Common myeloid progenitor, CD34-positive (primary cell): Measurements from ENCODE around the gene S100A3.

Source experiments
- CTCF ChIA-PET: fragments of 350-600 bp; sonication (Branson Sonifier 250); formaldehyde crosslinking; loops from one replicate; lab custom pipeline; 2021; ENCODE audit warnings: antibody characterized with exemption; lab: Charles Lee
- POLR2A ChIA-PET: fragments of 350-600 bp; sonication (Branson Sonifier 250); formaldehyde crosslinking; loops from one replicate; lab custom pipeline; 2021; ENCODE audit warnings: antibody characterized with exemption; lab: Charles Lee
- DNase-seq, 3 donors: peaks; one replicate each; pipeline versions ENCODE4 v3.0.0 to v3.0.0-alpha.2; 2013
- H3K27ac ChIP-seq, 2 experiments: 1 replicate in 1 of 2; 2 replicates in 1 of 2; pipeline ENCODE4 v1.7.0; 2013; ENCODE audit warnings: inconsistent platforms in 2 of 2, low read length in 2 of 2, mild to moderate bottlenecking in 2 of 2, low read depth in 1 of 2, moderate library complexity in 1 of 2; ENCODE audit not compliant: severe bottlenecking in 2 of 2, insufficient read depth in 1 of 2, poor library complexity in 1 of 2
- H3K27me3 ChIP-seq, 5 experiments: replicated peaks in 2 of 5; 1 replicate in 3 of 5; 2 replicates in 2 of 5; pipeline versions ENCODE4 v1.6.1 to v1.7.0; 2013; ENCODE audit warnings: low read length in 4 of 5, mild to moderate bottlenecking in 2 of 5, moderate library complexity in 2 of 5, inconsistent platforms in 1 of 5; ENCODE audit not compliant: insufficient read depth in 5 of 5, control insufficient read depth in 4 of 5
- H3K36me3 ChIP-seq, 4 experiments: 1 replicate in 2 of 4; 2 replicates in 2 of 4; pipeline versions ENCODE4 v1.6.1 to v1.7.0; 2013; ENCODE audit warnings: low read length in 3 of 4, control low read depth in 1 of 4, mild to moderate bottlenecking in 1 of 4; ENCODE audit not compliant: control insufficient read depth in 4 of 4, insufficient read depth in 4 of 4
- H3K4me1 ChIP-seq, 4 experiments: 1 replicate in 3 of 4; 2 replicates in 1 of 4; pipeline versions ENCODE4 v1.6.1 to v1.7.1; 2013; ENCODE audit warnings: low read length in 3 of 4, mild to moderate bottlenecking in 3 of 4, control low read depth in 1 of 4, inconsistent platforms in 1 of 4, moderate library complexity in 1 of 4; ENCODE audit not compliant: control insufficient read depth in 4 of 4, insufficient read depth in 4 of 4; ENCODE audit errors: control extremely low read depth in 1 of 4
- H3K4me3 ChIP-seq, 7 experiments: 1 replicate in 4 of 7; 2 replicates in 3 of 7; pipeline versions ENCODE4 v1.5.1 to v1.7.0; 2013; ENCODE audit warnings: mild to moderate bottlenecking in 7 of 7, low read length in 6 of 7, moderate library complexity in 6 of 7, inconsistent platforms in 2 of 7, low read depth in 2 of 7, control low read depth in 1 of 7; ENCODE audit not compliant: insufficient read depth in 4 of 7, control insufficient read depth in 1 of 7; ENCODE audit errors: extremely low read depth in 1 of 7
- H3K9me3 ChIP-seq, 5 experiments: 1 replicate in 4 of 5; 2 replicates in 1 of 5; pipeline versions ENCODE4 v1.6.1 to v1.7.1; 2013; ENCODE audit warnings: low read length in 4 of 5, mild to moderate bottlenecking in 2 of 5, inconsistent platforms in 1 of 5, low read depth in 1 of 5, moderate library complexity in 1 of 5; ENCODE audit not compliant: control insufficient read depth in 4 of 5, insufficient read depth in 2 of 5; ENCODE audit errors: control extremely low read depth in 1 of 5
- WGBS: methylation state at CpG from one replicate; pipeline ENCODE4 v1.1.5; 2013; ENCODE audit not compliant: insufficient coverage; 5-methylcytosine and 5-hydroxymethylcytosine counted together

The S100A3 gene

DNA sequence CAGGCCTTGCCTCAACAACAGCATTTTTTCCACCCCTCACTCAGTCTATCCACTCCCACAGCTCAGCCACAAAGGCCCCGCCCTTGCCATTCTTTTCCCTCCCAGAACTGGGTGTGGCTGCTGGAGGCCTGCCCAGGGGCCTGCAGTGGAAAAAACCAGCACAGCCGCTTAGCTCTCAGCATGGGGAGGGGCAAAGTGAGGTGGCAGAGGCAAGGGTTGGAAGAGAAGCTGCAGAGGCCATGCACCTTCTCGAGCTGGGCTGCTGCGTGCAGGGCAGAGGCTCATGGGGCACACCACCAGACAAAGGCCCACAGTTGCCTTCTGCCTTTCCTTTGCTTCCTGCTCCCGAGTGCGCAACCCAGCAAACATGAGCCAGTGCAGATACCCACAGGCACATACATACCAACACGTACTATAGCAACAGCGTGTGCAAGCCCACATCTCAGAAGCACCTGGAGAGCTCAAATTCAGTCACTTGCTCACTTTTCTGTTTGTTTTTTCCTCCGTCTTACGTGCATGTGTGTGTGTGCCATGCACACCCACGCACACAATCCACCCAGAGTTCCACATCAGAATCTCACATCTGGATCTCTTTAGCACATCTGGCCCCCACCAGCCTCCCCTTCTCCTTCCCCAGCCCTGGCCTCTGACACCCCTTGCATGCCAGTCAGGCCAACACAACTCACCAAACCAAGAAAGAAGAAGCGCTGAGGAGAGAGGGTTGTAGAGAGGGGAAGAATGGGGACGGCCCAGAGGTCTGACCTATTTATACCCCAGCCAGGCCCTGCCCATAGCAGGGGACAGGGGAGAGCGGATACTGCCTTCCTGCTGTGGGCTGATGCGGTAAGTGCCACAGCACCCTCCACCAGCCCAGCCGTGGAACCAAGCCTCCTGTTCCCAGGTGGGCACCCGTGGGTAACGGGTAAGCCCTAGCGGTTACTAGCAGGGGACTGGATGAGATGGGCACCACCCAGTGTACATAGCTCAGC is 3.7 kb downstream of the S100A3 start, which contains the start of gene S100A4:
Gene S100A4 (minus strand): TSS at position 740 of the 989 bp plus-strand sequence. CDS start 1,012 bp downstream, outside the sequence.
- POLR2A ChIA-PET: interaction anchor here (0.9 to 2.7 kb wide), 4 partner anchors 10 to 21 kb away, joined by 3 to 15 read pairs (median 7); partner anchors contain the start of genes S100A2 and S100A6
- H3K4me3 ChIP-seq: peak within 1 kb of the TSS; percentile 21 to 87 (median 65)
- no peaks in the 10 kb centered on the region for H3K27me3 ChIP-seq
- CTCF ChIA-PET: interaction anchor here (0.8 to 4.3 kb wide), 8 partner anchors 9 to 35 kb away, joined by 3 to 31 read pairs (median 12); partner anchors contain the start of gene S100A6
- under 1% methylated on average over 16 of the region's 19 CpGs for WGBS
- H3K9me3 ChIP-seq: no peaks in the 10 kb centered on the region
- peak; percentile 83 to 93 (median 92) for DNase-seq
- peaks cover 6 to 23% (median 17%) of the 10 kb centered on the region in 4 experiments for H3K36me3 ChIP-seq
- peaks cover 5 to 100% (median 63%) of the 10 kb centered on the region in 4 experiments for H3K4me1 ChIP-seq
- H3K27ac ChIP-seq: peak within 1 kb of the TSS; percentile 51 to 77

DNA sequence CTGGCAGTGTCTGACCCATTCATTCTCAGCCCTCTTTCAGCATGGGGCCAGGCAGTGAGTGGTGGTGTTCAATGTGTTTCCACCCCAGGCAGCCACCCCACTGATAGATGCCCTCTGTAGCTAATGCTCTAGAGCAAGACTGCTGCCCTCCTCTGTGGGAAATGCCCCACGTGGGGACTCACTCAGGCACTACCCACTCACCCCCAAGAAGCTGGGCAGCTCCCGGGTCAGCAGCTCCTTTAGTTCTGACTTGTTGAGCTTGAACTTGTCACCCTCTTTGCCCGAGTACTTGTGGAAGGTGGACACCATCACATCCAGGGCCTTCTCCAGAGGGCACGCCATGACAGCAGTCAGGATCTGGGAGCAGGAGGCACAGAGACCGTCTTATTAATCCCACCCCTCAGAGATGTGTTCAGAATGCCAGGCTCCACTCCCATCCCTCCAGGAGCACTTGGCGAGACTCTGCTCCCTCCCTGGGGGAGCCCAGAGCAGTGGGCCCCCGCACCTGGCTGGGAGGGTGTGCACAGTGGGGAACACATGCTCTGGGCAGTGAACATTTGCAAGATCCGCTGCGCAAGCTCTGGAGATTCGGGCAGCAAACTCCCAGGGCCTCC is 4.5 kb downstream of the S100A3 start:
- ChIA-PET POLR2A (interaction anchor here (1.2 to 2.7 kb wide), 3 partner anchors 9 to 22 kb away, joined by 3 to 15 read pairs (median 10); partner anchors contain the start of genes S100A2 and S100A6), CTCF (interaction anchor here (0.7 to 4.3 kb wide), 7 partner anchors 9 to 34 kb away, joined by 3 to 31 read pairs (median 14); partner anchors contain the start of gene S100A6)
- Histone ChIP-seq H3K4me1 (peaks cover 5 to 100% (median 64%) of the 10 kb centered on the region in 4 experiments), H3K4me3 (peak overlapping the region; percentile 21 to 87 (median 65)), H3K36me3 (peaks cover 6 to 23% (median 17%) of the 10 kb centered on the region in 4 experiments), H3K27ac (peak overlapping the region; percentile 26 to 77), H3K9me3 (no peaks in the 10 kb centered on the region), H3K27me3 (no peaks in the 10 kb centered on the region)
- WGBS: 65% methylated on average over 6 of the region's 10 CpGs
- no peak for DNase-seq

DNA sequence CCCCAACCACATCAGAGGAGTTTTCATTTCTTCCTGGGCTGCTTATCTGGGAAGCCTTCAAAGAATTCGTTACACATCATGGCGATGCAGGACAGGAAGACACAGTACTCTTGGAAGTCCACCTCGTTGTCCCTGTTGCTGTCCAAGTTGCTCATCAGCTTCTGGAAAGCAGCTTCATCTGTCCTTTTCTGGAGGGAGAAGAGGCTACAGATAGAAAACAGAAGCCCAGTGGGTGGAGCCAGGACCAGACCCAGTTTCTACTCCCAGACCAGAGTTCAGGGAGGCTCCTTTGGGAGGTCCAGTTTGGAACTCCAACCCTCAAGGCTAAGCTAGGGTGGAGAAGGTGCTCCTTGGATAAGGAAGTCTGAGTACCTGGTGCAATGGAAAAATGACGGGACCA is 5.3 kb downstream of the S100A3 start:
- no peaks in the 10 kb centered on the region for H3K9me3 ChIP-seq
- no peak for DNase-seq
- H3K36me3 ChIP-seq: peaks cover 6 to 23% (median 17%) of the 10 kb centered on the region in 4 experiments
- ChIA-PET POLR2A (interaction anchor here (0.8 to 2.7 kb wide), 2 partner anchors 8 to 23 kb away, joined by 5 to 10 read pairs; partner anchors contain the start of gene S100A6), CTCF (interaction anchor here (0.7 to 4.3 kb wide), 8 partner anchors 8 to 34 kb away, joined by 3 to 31 read pairs (median 8); partner anchors contain the start of gene S100A6)
- no peaks in the 10 kb centered on the region for H3K27me3 ChIP-seq
- peaks cover 5 to 93% (median 63%) of the 10 kb centered on the region in 4 experiments for H3K4me1 ChIP-seq
- no peak overlapping the region for H3K27ac ChIP-seq
- WGBS: 91% methylated on average over 3 of the region's 4 CpGs
- H3K4me3 ChIP-seq: peak overlapping the region in 2 of 7 experiments; percentile 55 to 87

DNA sequence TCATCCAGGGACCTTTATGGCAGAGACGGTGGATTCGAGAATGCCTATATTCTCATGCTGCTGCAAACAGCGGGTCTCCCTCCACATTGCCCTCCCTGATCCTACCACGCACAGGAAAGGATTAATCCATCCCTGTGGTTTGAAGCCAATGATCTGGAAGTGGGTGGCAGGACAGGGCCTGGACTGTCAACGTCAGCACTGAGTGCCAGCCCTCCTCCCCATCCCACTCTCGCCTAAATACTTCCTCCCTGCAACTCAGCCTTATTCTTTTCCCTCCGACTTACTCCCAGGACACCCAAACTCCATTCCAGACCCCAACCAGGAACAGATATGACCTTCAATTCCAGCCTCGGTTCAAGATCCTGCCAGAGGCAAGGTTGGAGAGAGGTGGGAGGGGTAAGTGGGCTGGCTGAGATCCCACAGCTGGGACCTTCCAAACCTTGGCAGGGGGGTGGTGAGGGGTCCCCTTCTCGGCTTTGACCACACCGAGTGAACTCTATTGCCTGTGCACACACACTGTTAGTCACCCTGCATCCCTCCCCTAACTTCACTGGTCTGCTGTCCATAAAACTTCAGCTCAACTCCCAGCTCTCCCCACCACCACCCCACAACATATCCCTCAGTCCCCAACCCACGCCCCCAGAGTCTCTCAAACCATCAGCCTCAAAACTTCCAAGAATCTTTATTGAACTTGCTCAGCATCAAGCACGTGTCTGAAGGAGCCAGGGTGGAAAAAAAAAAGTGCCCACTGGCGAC is 5.9 kb downstream of the S100A3 start:
- DNase-seq: no peak
- Histone ChIP-seq H3K27ac (no peak overlapping the region), H3K27me3 (no peaks in the 10 kb centered on the region), H3K4me1 (peaks cover 5 to 87% (median 63%) of the 10 kb centered on the region in 4 experiments), H3K36me3 (peaks cover 6 to 23% (median 17%) of the 10 kb centered on the region in 4 experiments), H3K4me3 (no peak overlapping the region), H3K9me3 (no peaks in the 10 kb centered on the region)
- CTCF ChIA-PET: interaction anchor here (0.9 to 4.3 kb wide), 7 partner anchors 8 to 29 kb away, joined by 3 to 31 read pairs (median 10); partner anchors contain the start of gene S100A6
- WGBS: 93% methylated on average over 9 of the region's 13 CpGs
- POLR2A ChIA-PET: interaction anchor here (0.8 kb wide), 1 partner anchor 23 kb away, joined by 5 read pairs; no protein-coding TSS in a partner anchor

DNA sequence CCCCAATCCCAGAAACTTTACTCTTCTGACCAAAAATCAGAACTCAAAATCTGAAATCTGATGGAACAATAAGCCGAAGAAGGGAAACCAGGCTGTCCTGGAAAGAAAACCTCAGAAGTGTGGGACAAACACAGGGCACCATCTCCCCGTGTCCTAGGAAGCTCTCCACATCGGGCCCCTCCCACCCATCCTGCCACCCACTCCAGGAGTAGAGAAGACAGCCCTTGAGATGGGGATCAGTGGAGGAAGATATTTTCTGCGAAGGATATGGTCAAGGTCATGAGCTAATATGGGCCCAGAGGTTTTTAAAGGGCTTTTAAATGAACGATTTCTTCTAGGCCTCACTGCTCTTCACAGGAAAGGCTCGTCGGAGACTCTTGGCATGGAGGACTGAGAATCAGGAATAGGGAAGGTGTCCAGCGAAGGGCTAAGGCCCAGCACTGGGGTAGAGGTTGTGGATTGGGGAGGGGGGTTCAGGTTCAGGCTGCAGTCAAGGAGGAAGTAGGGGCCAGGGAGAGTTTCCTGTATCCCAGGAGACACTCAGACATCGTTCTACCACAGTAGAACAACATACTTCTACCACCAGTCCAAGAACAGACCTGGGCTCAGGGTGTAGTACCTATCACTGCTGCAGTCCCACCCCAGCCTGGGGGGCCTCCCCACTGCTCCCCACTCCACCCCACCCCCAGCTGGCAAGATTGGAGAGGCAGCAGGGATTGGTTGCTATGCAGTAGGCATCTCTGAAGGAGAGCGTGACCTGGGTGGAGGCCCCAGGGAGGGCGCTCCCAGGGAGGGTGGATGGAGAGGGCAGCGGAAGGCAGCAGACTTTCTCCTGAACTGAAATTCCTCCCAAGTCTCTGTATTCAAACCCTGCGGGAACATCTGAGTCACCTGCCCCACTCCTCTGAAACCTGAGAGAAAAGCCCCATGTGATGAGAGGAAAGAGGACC is 7.1 kb downstream of the S100A3 start:
- no peak overlapping the region for H3K4me3 ChIP-seq

More for the DNA sequence above, 7.1 kb downstream of the S100A3 start:
- H3K4me1 ChIP-seq: peaks cover 5 to 77% (median 61%) of the 10 kb centered on the region in 4 experiments
- no peak overlapping the region for H3K27ac ChIP-seq
- WGBS: 80% methylated on average over 6 of the region's 13 CpGs
- H3K9me3 ChIP-seq: no peaks in the 10 kb centered on the region
- ChIA-PET CTCF (interaction anchor here (0.7 to 4.3 kb wide), 3 partner anchors 9 to 26 kb away, joined by 3 to 31 read pairs (median 7); no protein-coding TSS in a partner anchor), POLR2A (interaction anchor here (1.2 kb wide), 1 partner anchor 449 kb away, joined by 3 read pairs; the partner anchor contains the start of gene RPS27)
- no peaks in the 10 kb centered on the region for H3K27me3 ChIP-seq
- DNase-seq: no peak
- H3K36me3 ChIP-seq: peaks cover 6 to 23% (median 17%) of the 10 kb centered on the region in 4 experiments
